Skeletal muscle tissue (tissue), 4 donors: ENCODE data around the gene TIMM50. TPM values are rescaled to one million over a fixed set of nuclear protein-coding genes. Genes with fewer than 3 reads are reported as not detected.

ENCODE experiments used
- H3K27ac ChIP-seq: one replicate; pipeline ENCODE4 v1.7.0; 2013; ENCODE audit warnings: mild to moderate bottlenecking, low read depth, low read length, inconsistent platforms
- H3K27me3 ChIP-seq, 3 donors: one replicate each; pipeline ENCODE4 v1.7.0; 2013; ENCODE audit warnings: low read length in 3 of 3; ENCODE audit not compliant: control insufficient read depth in 3 of 3, insufficient read depth in 3 of 3
- H3K36me3 ChIP-seq, 3 donors: one replicate each; pipeline ENCODE4 v1.7.0; 2013; ENCODE audit warnings: low read length in 3 of 3; ENCODE audit not compliant: control insufficient read depth in 3 of 3, insufficient read depth in 3 of 3
- H3K4me1 ChIP-seq, 3 donors: one replicate each; pipeline ENCODE4 v1.7.0; 2013; ENCODE audit warnings: low read length in 3 of 3, mild to moderate bottlenecking in 3 of 3; ENCODE audit not compliant: control insufficient read depth in 3 of 3, insufficient read depth in 3 of 3
- H3K4me3 ChIP-seq, 3 donors: one replicate each; pipeline ENCODE4 v1.7.0; 2013; ENCODE audit warnings: low read length in 3 of 3
- H3K9ac ChIP-seq, 3 donors: one replicate each; pipeline ENCODE4 v1.7.0; 2013; ENCODE audit warnings: low read length in 3 of 3, mild to moderate bottlenecking in 3 of 3, moderate library complexity in 2 of 3, low read depth in 1 of 3
- H3K9me3 ChIP-seq, 3 donors: one replicate each; pipeline ENCODE4 v1.7.0; 2013; ENCODE audit warnings: low read length in 3 of 3; ENCODE audit not compliant: control insufficient read depth in 3 of 3
- total RNA-seq: library from RNA; depleted of rRNA; stranded (reverse); fragments of >200 nt; gene quantifications from one replicate; pipeline ENCODE4 v1.2.3, GENCODE V29; 2014
- donor health status: Osteomylitis.

TIMM50 gene
- total RNA-seq, result 40.7 TPM

- H3K27me3 ChIP-seq, result no peaks in the 10 kb centered on the region
- peak within 1 kb of the TSS; percentile 93 to 99 (median 97) for H3K9ac ChIP-seq
- H3K4me3 ChIP-seq, result peak within 1 kb of the TSS; percentile 99 to 100 (median 99)
- peak within 1 kb of the TSS; percentile 88 for H3K27ac ChIP-seq
- H3K4me1 ChIP-seq, result peaks cover 11 to 22% (median 18%) of the 10 kb centered on the region in 3 donors
- no peaks in the 10 kb centered on the region for H3K9me3 ChIP-seq
- H3K36me3 ChIP-seq, result peaks cover 11 to 19% (median 17%) of the 10 kb centered on the region in 3 donors
Measured at GRCh38 chr19:39480337-39481228, at the start of gene TIMM50. Gene TIMM50, plus strand, starts transcription at chr19:39480838. Its CDS starts 16 bp downstream, at chr19:39480854.

- Histone ChIP-seq H3K36me3 (peaks cover 25 to 27% (median 27%) of the 10 kb centered on the region in 3 donors), H3K9me3 (no peaks in the 10 kb centered on the region), H3K27me3 (no peaks in the 10 kb centered on the region), H3K4me1 (peaks cover 28 to 52% (median 37%) of the 10 kb centered on the region in 3 donors), H3K4me3 (no peak overlapping the region), H3K9ac (no peak overlapping the region), H3K27ac (no peak overlapping the region)
Measured at GRCh38 chr19:39432677-39433025, 48.0 kb upstream of the TIMM50 start.

- Histone ChIP-seq H3K27ac (no peak overlapping the region), H3K36me3 (peaks cover 25 to 27% (median 27%) of the 10 kb centered on the region in 3 donors), H3K9ac (no peak overlapping the region), H3K4me3 (no peak overlapping the region), H3K27me3 (no peaks in the 10 kb centered on the region), H3K4me1 (peaks cover 27 to 45% (median 33%) of the 10 kb centered on the region in 3 donors), H3K9me3 (no peaks in the 10 kb centered on the region)
Measured at GRCh38 chr19:39433480-39434079, 47.1 kb upstream of the TIMM50 start.

GRCh38 chr19:39434123-39435076 lies 46.2 kb upstream of the TIMM50 start:
- Histone ChIP-seq H3K4me3 (peak overlapping the region; percentile 95 to 99 (median 98)), H3K9ac (peak overlapping the region; percentile 97 to 99 (median 98)), H3K27ac (no peak overlapping the region), H3K4me1 (peaks cover 22 to 39% (median 27%) of the 10 kb centered on the region in 3 donors), H3K9me3 (no peaks in the 10 kb centered on the region), H3K36me3 (peaks cover 25 to 27% (median 27%) of the 10 kb centered on the region in 3 donors), H3K27me3 (peaks cover 0 to 3% (median 0%) of the 10 kb centered on the region in 3 donors)

- H3K36me3 ChIP-seq, result peaks cover 25 to 27% (median 27%) of the 10 kb centered on the region in 3 donors
- peaks cover 22 to 38% (median 29%) of the 10 kb centered on the region in 3 donors for H3K4me1 ChIP-seq
- H3K4me3 ChIP-seq, result peak within 1 kb of the TSS; percentile 95 to 99 (median 98)
- H3K9ac ChIP-seq, result peak within 1 kb of the TSS; percentile 97 to 99 (median 98)
- peaks cover 0 to 5% (median 0%) of the 10 kb centered on the region in 3 donors for H3K27me3 ChIP-seq
- H3K9me3 ChIP-seq, result no peaks in the 10 kb centered on the region
- H3K27ac ChIP-seq, result peak within 1 kb of the TSS; percentile 74
Measured at GRCh38 chr19:39435499-39436349, 44.9 kb upstream of the TIMM50 start, which contains the start of gene RPS16. Gene RPS16, minus strand, starts transcription at chr19:39435949. Its CDS starts 54 bp downstream, at chr19:39435895.

- peak overlapping the region; percentile 66 to 99 (median 78) for H3K4me3 ChIP-seq
- H3K9me3 ChIP-seq, result no peaks in the 10 kb centered on the region
- H3K27ac ChIP-seq, result peak overlapping the region; percentile 74
- H3K36me3 ChIP-seq, result peaks cover 21 to 27% (median 22%) of the 10 kb centered on the region in 3 donors
- H3K27me3 ChIP-seq, result peaks cover 0 to 5% (median 0%) of the 10 kb centered on the region in 3 donors
- peak overlapping the region; percentile 76 to 86 (median 77) for H3K9ac ChIP-seq
- peaks cover 22 to 33% (median 29%) of the 10 kb centered on the region in 3 donors for H3K4me1 ChIP-seq
Measured at GRCh38 chr19:39436350-39436716, 44.3 kb upstream of the TIMM50 start.

- peaks cover 22 to 31% (median 29%) of the 10 kb centered on the region in 3 donors for H3K4me1 ChIP-seq
- H3K4me3 ChIP-seq, result no peak overlapping the region
- H3K9ac ChIP-seq, result no peak overlapping the region
- H3K36me3 ChIP-seq, result peaks cover 10 to 14% (median 12%) of the 10 kb centered on the region in 3 donors
- no peaks in the 10 kb centered on the region for H3K9me3 ChIP-seq
- H3K27ac ChIP-seq, result no peak overlapping the region
- peaks cover 0 to 5% (median 0%) of the 10 kb centered on the region in 3 donors for H3K27me3 ChIP-seq
Measured at GRCh38 chr19:39438270-39438934, 42.2 kb upstream of the TIMM50 start.

GRCh38 chr19:39444598-39445195 lies 35.9 kb upstream of the TIMM50 start:
- Histone ChIP-seq H3K27ac (peak overlapping the region; percentile 92), H3K27me3 (no peaks in the 10 kb centered on the region), H3K9ac (peak overlapping the region; percentile 99), H3K36me3 (peaks cover 7 to 13% (median 10%) of the 10 kb centered on the region in 3 donors), H3K9me3 (no peaks in the 10 kb centered on the region), H3K4me3 (peak overlapping the region; percentile 97 to 100 (median 99)), H3K4me1 (peaks cover 24 to 30% (median 25%) of the 10 kb centered on the region in 3 donors)
